ENCODE results near the gene MYO15A.

- no peak for TF ChIP-seq POLR2A (IDR thresholded peaks at IDR 0.05; ENCODE audit: low read length)
- TF ChIP-seq GATA1 (IDR thresholded peaks at IDR 0.05; ENCODE audit: low read depth, low read length): no peak
These were observed 3.5 kb upstream of the MYO15A start for GRCh38 chr17:18105027-18105426.

Data from erythroblast (primary cell).